HG03025 (cell line): ENCODE results near the gene TBX10.
"Not testable (repeated sequence)": the region's sequence is repeated elsewhere in the genome, so short reads cannot be mapped to it uniquely, and the experiment has no call there.

Source experiments
- ATAC-seq: cut with Tn5 transposase; IDR thresholded peaks from one replicate; pipeline ENCODE4 v1.9.1; 2021; ENCODE audit warnings: mild to moderate bottlenecking, moderate library complexity; ENCODE audit not compliant: unreplicated experiment, low FRiP score

The TBX10 gene

DNA sequence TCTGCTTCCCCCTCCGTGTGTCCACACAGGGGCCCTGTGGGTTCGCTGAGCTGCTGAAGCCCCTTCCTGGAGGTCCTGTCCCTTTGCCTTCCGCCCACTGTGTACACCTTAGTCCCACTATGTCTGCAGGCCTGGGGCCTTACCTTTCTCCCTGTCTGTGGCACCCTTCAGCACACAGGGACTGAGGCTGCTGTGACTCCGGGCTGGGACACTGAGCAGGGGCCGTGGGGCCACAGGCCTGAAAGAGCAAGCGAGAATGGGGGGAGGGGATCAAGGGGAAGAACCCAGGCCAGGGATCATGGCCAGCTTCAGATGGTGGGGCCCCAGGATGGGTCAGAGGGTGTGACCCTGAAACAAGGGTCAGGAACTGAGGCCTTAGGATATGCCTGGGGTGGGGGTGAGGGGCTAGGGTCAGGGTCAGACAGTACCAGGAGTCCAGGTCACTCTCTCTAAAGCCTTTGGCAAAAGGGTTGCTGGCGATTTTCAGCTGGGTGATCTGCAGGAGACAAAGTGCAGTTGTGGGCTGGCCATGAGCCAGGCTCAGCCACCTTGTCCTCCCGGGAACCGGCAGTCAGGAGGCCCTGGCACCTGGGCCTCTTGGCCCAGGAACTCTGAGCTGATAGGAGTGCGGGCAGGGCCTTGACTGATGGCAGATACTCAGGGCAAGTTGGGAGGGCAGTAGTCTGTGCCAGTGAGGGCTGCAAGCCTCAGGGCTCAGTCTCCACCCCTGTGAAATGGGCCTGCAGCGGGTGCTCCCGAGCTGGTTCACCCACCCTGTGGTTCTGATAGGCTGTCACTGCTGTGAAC is 7.2 kb downstream of the TBX10 start:
- ATAC-seq = no peak

DNA sequence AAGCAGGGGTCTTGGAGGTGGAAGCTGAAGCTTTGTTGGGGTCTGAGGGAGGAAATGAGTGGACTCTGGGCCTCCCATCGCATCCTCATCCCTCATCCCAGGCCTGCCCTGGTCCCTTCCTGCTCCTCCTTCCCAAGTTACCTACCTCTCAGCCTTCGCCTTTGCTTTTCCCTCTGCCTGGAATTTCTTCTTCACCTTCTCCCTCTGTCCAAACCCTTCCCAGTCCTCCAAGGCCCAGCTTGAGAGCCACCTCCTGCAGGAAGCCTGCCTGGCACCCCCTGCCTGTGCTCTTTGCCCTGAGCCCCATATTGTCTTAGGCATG is 7.7 kb downstream of the TBX10 start:
- ATAC-seq = no peak

DNA sequence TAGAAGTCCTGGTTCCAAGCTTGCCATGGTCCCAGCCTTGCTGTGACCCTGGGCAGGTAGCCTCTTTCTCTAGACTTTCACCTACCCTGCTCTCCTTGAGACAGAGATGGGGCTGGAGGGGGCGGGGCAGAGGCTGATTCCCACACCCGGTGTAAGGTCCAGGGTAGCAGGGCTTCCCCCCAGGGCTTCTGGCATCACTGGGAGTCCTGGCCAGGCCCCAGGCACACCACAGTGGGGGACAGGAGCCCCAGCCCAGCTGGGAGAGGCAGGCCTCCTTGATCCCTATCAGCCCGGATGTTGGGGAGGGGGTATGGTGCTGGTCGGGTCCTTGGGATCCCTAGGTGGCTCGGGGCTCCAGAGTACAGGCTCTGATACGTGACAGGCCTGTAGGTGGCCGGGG is 8.2 kb downstream of the TBX10 start:
- no peak for ATAC-seq

GRCh38 chr11:67630943-67631331 is 8.6 kb downstream of the TBX10 start:
- no peak for ATAC-seq

GRCh38 chr11:67630228-67630942 is 9.2 kb downstream of the TBX10 start:
- peak; percentile 67 for ATAC-seq

DNA sequence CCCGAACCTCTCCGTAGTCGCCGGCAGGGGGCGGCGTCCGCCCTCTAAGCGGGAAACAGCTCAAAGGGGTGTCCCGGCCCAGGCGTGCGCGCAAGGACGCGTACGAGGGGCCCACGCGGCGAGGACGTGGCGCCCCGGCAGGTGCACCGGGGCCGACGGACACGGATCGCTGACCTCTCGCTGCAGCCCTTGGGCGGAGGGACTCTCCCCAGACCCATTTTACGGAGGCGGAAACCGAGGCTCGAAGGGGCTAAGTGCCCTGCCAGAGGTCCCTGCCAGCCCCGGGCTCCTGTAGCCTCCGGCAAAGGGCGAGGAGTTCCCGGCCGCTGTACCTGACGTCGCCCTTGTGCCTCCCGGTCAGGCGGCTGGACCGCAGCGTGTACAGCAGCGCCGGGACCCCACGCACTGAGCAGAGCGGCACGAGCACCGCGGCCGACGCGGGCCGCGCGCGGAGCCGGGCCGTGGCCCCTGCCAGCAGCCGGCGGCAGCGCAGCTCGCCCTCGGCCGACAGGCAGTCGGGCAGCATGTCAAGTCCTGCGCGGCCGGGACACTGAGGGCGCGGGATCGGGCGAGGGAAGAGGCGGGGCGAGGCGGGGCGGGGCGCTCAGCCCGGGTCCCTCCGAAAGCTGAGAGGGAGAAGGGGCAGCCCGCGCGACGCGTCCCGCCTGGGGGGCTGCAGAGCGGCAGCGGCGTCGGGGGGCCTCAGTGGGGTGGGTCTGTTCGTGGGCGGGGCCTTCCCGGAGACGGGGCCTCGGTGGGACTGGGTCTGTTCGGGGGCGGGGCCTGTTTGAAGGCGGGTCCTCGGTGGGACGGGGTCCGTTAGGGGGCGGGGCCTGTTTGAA is 10.0 kb downstream of the TBX10 start, which contains the start of gene NUDT8:
NUDT8 (minus strand) TSS at position 552 of the 842 bp plus-strand sequence; CDS start at position 526, 26 bp downstream.
- peak; percentile 38 for ATAC-seq

GRCh38 chr11:67628710-67629385 is 10.7 kb downstream of the TBX10 start:
- ATAC-seq = no peak

DNA sequence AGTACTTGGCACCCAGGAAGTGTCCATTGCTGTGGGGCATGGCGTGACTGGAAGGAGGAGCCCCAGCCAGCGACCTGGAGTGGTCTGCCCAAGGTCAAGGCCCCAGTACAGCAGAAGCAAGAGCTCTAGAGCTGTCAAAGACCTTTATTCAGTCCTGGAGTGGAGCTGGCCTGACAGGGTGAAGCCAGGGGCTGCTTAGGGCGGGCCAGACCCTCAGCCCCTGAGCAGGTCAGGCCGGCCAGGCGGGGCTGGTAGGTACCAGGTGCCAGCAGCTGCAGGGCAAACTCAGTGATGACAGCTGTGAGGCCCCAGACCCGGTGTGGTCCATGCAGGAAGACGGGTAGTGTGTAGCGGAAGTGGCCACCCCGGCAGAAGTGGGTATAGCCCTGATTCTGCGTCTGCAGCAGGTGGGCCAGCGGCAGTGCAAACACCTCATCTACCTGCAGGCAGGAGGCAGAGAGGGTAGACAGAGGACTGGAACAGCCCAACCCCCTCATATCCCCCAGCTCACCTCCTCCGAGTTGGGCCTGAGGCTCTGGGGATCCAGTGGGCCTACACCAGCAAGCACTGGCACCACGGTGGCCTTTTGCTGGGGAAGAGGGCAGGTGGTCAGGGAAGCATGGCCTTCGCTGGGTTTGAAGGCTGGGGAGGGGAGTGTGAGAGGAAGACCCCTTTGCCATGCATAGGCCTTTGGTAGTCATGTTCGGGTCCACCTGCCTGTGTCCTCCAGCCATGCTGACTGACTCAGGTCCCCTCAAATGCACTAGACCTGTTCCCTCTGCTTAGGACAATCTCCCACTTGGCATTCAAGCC is 11.5 kb downstream of the TBX10 start:
- no peak for ATAC-seq

DNA sequence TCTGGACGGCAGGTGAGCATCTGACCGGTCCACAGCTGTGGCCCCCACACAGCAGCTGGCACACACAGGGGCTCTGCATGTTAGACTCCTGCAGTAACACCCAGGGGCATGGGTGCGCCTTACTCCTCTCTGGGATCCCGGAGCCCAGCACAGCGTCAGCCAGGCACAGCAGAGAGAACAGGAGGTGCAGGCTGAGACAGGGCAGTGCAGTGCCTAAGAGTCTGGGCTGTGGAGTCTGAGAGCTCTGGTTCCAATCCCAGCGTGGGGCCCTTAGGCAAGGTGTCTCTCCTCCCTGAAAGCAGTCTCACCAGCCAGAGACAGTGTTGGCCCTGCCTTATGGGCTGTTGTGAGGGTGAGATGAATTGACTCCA is 12.1 kb downstream of the TBX10 start:
- ATAC-seq = no peak

DNA sequence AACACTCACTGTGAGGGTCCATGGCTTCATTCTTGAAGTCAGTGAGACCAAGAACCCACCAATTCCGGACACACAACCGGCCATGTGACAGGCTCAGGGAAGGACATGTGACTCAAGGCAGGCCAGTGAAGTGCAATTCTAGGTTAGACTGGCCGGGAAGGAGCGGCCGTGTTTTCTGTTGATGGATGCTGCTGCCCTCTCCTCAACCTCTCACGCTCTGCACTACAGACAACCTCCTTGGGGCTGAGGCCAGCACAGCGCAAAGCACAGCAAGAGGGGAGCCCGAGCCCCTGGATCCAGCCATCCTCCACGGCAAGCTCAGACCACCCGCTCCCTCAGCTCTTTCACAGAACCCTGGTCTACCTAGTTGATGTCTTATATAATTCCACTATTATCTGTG is 12.6 kb downstream of the TBX10 start:
- ATAC-seq = no peak

GRCh38 chr11:67626131-67626833 is 13.3 kb downstream of the TBX10 start:
- not testable (repeated sequence) for ATAC-seq

- ATAC-seq = not testable (repeated sequence)
Measured at GRCh38 chr11:67623795-67624194, 15.8 kb downstream of the TBX10 start.

DNA sequence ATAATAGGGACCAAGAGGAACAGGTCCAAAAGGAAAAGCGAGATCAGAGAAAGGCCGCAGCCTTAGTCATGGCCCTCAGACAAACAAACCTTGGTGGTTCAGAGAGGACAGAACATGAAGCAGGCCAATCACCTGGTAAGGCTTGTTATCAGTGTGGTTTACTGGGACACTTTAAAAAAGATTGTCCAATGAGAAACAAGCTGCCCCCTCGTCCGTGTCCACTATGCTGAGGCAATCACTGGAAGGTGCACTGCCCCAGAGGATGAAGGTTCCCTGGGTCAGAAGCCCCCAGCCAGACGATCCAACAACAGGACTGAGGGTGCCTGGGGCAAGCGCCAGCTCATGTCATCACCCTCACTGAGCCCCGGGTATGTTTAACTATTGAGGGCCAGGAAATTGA is 16.7 kb downstream of the TBX10 start:
- ATAC-seq = not testable (repeated sequence)

DNA sequence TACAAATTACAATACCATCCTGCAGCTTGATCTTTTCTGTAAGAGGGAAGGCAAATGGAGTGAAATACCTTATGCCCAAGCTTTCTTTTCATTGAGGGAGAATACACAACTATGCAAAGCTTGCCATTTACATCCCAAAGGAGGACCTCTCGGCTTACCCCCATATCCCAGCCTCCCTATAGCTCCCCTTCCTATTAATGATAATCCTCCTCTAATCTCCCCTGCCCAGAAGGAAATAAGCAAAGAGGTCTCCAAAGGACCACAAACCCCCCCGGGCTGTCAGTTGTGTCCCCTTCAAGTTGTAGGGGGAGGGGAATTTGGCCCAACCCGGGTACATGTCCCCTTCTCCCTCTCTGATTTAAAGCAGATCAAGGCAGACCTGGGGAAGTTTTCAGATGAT is 17.6 kb downstream of the TBX10 start:
- not testable (repeated sequence) for ATAC-seq

- ATAC-seq = not testable (repeated sequence)
Measured at GRCh38 chr11:67620621-67621020, 18.9 kb downstream of the TBX10 start.

GRCh38 chr11:67619683-67620618 is 19.6 kb downstream of the TBX10 start:
- not testable (repeated sequence) for ATAC-seq

GRCh38 chr11:67618901-67619659 is 20.5 kb downstream of the TBX10 start:
- not testable (repeated sequence) for ATAC-seq
